Neural cell (in vitro differentiated cells): Measurements from ENCODE around the gene NET1. TPM values are rescaled to one million over a fixed set of nuclear protein-coding genes. Genes with fewer than 3 reads are reported as not detected.

Experiments used
- H2AFZ ChIP-seq: fragments of 200-600, 300-800 bp; sonication (generic), shearing (Covaris generic); 2 replicates; pipeline ENCODE4 v1.6.0; 2014; ENCODE audit warnings: low read depth, mild to moderate bottlenecking, antibody characterized with exemption, low read length, moderate library complexity
- H3F3A ChIP-seq: fragments of 200-600 bp; shearing (Covaris generic); 2 replicates; pipeline ENCODE4 v1.6.1; 2016; ENCODE audit warnings: mild to moderate bottlenecking, moderate library complexity, mixed read lengths, antibody characterized with exemption, low read length; ENCODE audit not compliant: insufficient read depth, poor library complexity, severe bottlenecking
- H3K27ac ChIP-seq: fragments of 200-600, 300-800 bp; sonication (generic), shearing (Covaris generic); 2 replicates; pipeline ENCODE4 v1.5.1; 2014; ENCODE audit warnings: mild to moderate bottlenecking, low read length, moderate library complexity
- H3K27me3 ChIP-seq: fragments of 300-800, 200-600 bp; sonication (generic), shearing (Covaris generic); 2 replicates; pipeline ENCODE4 v1.6.0; 2014; ENCODE audit warnings: mild to moderate bottlenecking, low read depth, low read length, moderate library complexity; ENCODE audit not compliant: insufficient read depth
- H3K36me3 ChIP-seq: fragments of 300-800, 200-600 bp; sonication (generic), shearing (Covaris generic); 2 replicates; pipeline ENCODE4 v1.5.1; 2014; ENCODE audit warnings: mild to moderate bottlenecking, antibody characterized with exemption, low read length, moderate library complexity; ENCODE audit not compliant: insufficient read depth
- H3K4me2 ChIP-seq: fragments of 300-800, 200-600 bp; sonication (generic), shearing (Covaris generic); 2 replicates; pipeline ENCODE4 v1.6.0; 2014; ENCODE audit warnings: mild to moderate bottlenecking, low read length
- H3K4me3 ChIP-seq: fragments of 300-800, 200-600 bp; sonication (generic), shearing (Covaris generic); 2 replicates; pipeline ENCODE4 v1.5.1; 2014; ENCODE audit warnings: mild to moderate bottlenecking, low read length, moderate library complexity
- H3K79me2 ChIP-seq: fragments of 200-600 bp; shearing (Covaris generic); replicated peaks from 2 replicates; pipeline ENCODE4 v1.6.0; 2014; ENCODE audit warnings: mild to moderate bottlenecking, low read length, moderate library complexity; ENCODE audit not compliant: insufficient read depth
- H3K9ac ChIP-seq: fragments of 300-800, 200-600 bp; sonication (generic), shearing (Covaris generic); 2 replicates; pipeline ENCODE4 v1.6.1; 2016; ENCODE audit warnings: mild to moderate bottlenecking, low read length, mixed read lengths
- H3K9me2 ChIP-seq: fragments of 200-600 bp; shearing (Covaris generic); 2 replicates; pipeline ENCODE4 v1.6.1; 2016; ENCODE audit warnings: mild to moderate bottlenecking, low read length, mixed read lengths; ENCODE audit not compliant: insufficient read depth
- H3K9me3 ChIP-seq: fragments of 200-600, 300-800 bp; sonication (generic), shearing (Covaris generic); 2 replicates; pipeline ENCODE4 v1.6.1; 2016; ENCODE audit warnings: mild to moderate bottlenecking, mixed run types, low read length, moderate library complexity, mixed read lengths
- H4K20me1 ChIP-seq: fragments of 200-600 bp; shearing (Covaris generic); 2 replicates; pipeline ENCODE4 v1.6.1; 2016; ENCODE audit warnings: mild to moderate bottlenecking, mixed run types; ENCODE audit not compliant: insufficient read depth
- EP300 ChIP-seq: fragments of 450-650 bp; conservative IDR thresholded peaks from 2 replicates; pipeline ENCODE4 v1.6.1; 2014; ENCODE audit warnings: antibody characterized with exemption, mild to moderate bottlenecking, moderate library complexity; ENCODE audit not compliant: poor library complexity, severe bottlenecking
- EZH2 ChIP-seq: fragments of 200-600, 300-800 bp; shearing (Covaris generic), sonication (generic); IDR thresholded peaks from 2 replicates; pipeline ENCODE4 v1.6.1; 2014; ENCODE audit warnings: antibody characterized with exemption, low read length, borderline replicate concordance, mild to moderate bottlenecking; ENCODE audit not compliant: insufficient read depth, poor library complexity, severe bottlenecking
- MXI1 ChIP-seq: fragments of 450-650 bp; conservative IDR thresholded peaks from 2 replicates; pipeline ENCODE4 v1.6.1; 2014; ENCODE audit warnings: antibody characterized with exemption, mild to moderate bottlenecking; ENCODE audit not compliant: poor library complexity, severe bottlenecking
- POLR2AphosphoS5 ChIP-seq: IDR thresholded peaks from 2 replicates; pipeline ENCODE4 v1.6.1; 2012
- RAD21 ChIP-seq: fragments of 450-650 bp; conservative IDR thresholded peaks from 2 replicates; pipeline ENCODE4 v1.6.1; 2014; ENCODE audit warnings: antibody characterized with exemption, mild to moderate bottlenecking, moderate library complexity
- SMC3 ChIP-seq: fragments of 450-650 bp; conservative IDR thresholded peaks from 2 replicates; pipeline ENCODE4 v1.6.1; 2014; ENCODE audit warnings: antibody characterized with exemption, mild to moderate bottlenecking, moderate library complexity; ENCODE audit not compliant: poor library complexity
- TAF1 ChIP-seq: IDR thresholded peaks from 2 replicates; pipeline ENCODE4 v1.6.1; 2012; ENCODE audit warnings: low read depth
- polyA plus RNA-seq: library from polyadenylated mRNA; depleted of rRNA; stranded (reverse); fragments of >200 nt; gene quantifications from 2 replicates; pipeline ENCODE4 v1.2.3, GENCODE V29; 2014
- TF ChIP-seq, protein P1 (sequence below): fragments of 450-650 bp; IDR thresholded peaks from 2 replicates; pipeline ENCODE4 v1.5.1; 2014; ENCODE audit warnings: antibody characterized with exemption, mild to moderate bottlenecking, moderate library complexity; ENCODE audit not compliant: poor library complexity, severe bottlenecking
- TF ChIP-seq, protein P2 (sequence below): IDR thresholded peaks from 2 replicates; pipeline ENCODE4 v1.6.1; 2012; ENCODE audit warnings: borderline replicate concordance

The NET1 gene
- polyA plus RNA-seq, 1 donor from 2014 or later: 8.0 TPM

DNA sequence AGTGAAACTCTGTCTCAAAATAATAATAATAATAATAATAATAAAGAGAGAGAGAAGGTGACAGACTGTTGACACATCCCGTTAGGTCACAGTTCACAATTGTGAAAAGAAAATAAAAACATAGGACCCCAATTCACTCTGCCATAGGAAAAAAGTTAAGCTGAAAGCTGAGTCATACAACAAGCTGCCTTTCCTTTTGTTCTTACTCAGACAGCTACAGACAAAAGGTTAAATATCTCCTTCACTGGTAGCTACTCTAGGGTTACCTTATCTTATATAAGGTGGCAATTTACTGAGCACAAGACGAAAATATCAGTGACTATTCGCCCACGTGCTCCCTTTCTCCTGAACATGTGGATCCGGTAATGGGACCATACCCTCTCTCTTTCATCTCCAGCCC lies 25.2 kb upstream of the NET1 start:
- H2AFZ ChIP-seq: no peak overlapping the region
- H3K27ac ChIP-seq: no peak overlapping the region
- no peaks in the 10 kb centered on the region for H3K9me3 ChIP-seq
- H3K9me2 ChIP-seq: no peaks in the 10 kb centered on the region
- H4K20me1 ChIP-seq: no peaks in the 10 kb centered on the region
- H3K4me2 ChIP-seq: no peak overlapping the region
- H3K79me2 ChIP-seq: no peaks in the 10 kb centered on the region
- H3K4me3 ChIP-seq: no peak overlapping the region
- no peaks in the 10 kb centered on the region for H3F3A ChIP-seq
- H3K36me3 ChIP-seq: no peaks in the 10 kb centered on the region
- no peak overlapping the region for H3K9ac ChIP-seq
- no peaks in the 10 kb centered on the region for H3K27me3 ChIP-seq
- TF ChIP-seq SMC3 (no peak), RAD21 (no peak), MXI1 (no peak), EZH2 (no peak), EP300 (no peak), TAF1 (no peak), POLR2AphosphoS5 (no peak)
- TF ChIP-seq, protein P1, sequence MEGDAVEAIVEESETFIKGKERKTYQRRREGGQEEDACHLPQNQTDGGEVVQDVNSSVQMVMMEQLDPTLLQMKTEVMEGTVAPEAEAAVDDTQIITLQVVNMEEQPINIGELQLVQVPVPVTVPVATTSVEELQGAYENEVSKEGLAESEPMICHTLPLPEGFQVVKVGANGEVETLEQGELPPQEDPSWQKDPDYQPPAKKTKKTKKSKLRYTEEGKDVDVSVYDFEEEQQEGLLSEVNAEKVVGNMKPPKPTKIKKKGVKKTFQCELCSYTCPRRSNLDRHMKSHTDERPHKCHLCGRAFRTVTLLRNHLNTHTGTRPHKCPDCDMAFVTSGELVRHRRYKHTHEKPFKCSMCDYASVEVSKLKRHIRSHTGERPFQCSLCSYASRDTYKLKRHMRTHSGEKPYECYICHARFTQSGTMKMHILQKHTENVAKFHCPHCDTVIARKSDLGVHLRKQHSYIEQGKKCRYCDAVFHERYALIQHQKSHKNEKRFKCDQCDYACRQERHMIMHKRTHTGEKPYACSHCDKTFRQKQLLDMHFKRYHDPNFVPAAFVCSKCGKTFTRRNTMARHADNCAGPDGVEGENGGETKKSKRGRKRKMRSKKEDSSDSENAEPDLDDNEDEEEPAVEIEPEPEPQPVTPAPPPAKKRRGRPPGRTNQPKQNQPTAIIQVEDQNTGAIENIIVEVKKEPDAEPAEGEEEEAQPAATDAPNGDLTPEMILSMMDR: no peak
- TF ChIP-seq, protein P2, sequence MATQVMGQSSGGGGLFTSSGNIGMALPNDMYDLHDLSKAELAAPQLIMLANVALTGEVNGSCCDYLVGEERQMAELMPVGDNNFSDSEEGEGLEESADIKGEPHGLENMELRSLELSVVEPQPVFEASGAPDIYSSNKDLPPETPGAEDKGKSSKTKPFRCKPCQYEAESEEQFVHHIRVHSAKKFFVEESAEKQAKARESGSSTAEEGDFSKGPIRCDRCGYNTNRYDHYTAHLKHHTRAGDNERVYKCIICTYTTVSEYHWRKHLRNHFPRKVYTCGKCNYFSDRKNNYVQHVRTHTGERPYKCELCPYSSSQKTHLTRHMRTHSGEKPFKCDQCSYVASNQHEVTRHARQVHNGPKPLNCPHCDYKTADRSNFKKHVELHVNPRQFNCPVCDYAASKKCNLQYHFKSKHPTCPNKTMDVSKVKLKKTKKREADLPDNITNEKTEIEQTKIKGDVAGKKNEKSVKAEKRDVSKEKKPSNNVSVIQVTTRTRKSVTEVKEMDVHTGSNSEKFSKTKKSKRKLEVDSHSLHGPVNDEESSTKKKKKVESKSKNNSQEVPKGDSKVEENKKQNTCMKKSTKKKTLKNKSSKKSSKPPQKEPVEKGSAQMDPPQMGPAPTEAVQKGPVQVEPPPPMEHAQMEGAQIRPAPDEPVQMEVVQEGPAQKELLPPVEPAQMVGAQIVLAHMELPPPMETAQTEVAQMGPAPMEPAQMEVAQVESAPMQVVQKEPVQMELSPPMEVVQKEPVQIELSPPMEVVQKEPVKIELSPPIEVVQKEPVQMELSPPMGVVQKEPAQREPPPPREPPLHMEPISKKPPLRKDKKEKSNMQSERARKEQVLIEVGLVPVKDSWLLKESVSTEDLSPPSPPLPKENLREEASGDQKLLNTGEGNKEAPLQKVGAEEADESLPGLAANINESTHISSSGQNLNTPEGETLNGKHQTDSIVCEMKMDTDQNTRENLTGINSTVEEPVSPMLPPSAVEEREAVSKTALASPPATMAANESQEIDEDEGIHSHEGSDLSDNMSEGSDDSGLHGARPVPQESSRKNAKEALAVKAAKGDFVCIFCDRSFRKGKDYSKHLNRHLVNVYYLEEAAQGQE: no peak

DNA sequence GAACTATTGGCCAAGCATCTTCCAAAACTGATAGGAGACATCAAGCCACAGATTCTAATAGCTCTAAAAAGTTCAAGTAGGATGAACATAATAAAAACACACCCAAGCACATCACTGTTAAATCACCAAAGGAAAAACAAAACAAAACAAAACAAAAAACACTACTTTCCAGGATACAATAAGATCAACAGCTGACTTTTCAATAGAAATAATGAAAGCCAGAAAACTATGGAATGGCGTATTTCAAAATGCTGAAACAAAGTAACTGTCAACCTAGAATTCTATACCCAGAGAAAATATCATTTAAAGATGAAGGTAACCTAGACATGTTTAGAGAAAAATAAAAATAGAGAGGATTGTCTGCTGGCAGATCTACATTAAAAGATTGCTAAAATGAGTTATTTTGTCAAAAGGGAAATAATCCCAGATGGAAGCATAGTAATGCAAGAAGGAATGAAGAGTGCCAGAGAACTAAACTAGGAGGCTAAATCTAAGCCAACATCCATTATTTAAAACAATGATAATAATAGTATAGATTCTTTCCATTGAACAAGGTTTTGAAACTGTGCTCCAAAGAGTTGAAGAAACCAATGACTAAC lies 21.7 kb upstream of the NET1 start:
- Histone ChIP-seq H2AFZ (no peak overlapping the region), H3K9ac (no peak overlapping the region), H3F3A (no peaks in the 10 kb centered on the region), H3K4me3 (no peak overlapping the region), H3K79me2 (no peaks in the 10 kb centered on the region), H3K36me3 (no peaks in the 10 kb centered on the region), H3K9me2 (no peaks in the 10 kb centered on the region), H3K27ac (no peak overlapping the region), H3K27me3 (no peaks in the 10 kb centered on the region), H4K20me1 (no peaks in the 10 kb centered on the region), H3K9me3 (no peaks in the 10 kb centered on the region), H3K4me2 (no peak overlapping the region)
- TF ChIP-seq EP300 (no peak), POLR2AphosphoS5 (no peak), RAD21 (no peak), MXI1 (no peak), EZH2 (no peak), SMC3 (no peak), TAF1 (no peak)
- TF ChIP-seq, protein P2: no peak
- TF ChIP-seq, protein P1: no peak
